PC-9 (cell line): ENCODE data around the gene QPCT. TPM values are rescaled to one million over a fixed set of nuclear protein-coding genes. Genes with fewer than 3 reads are reported as not detected.
"Not testable (repeated sequence)": the region's sequence is repeated elsewhere in the genome, so short reads cannot be mapped to it uniquely, and the experiment has no call there.

Experiments used
- BruUV-seq: library from RNA; stranded (reverse); fragments of 400-500 nt; replicated peaks from 2 replicates; lab custom pipeline; 2021; lab: Mats Ljungman, UMichigan
- CTCF ChIA-PET: fragments of 300-600 bp; sonication (Branson Sonifier 250); formaldehyde crosslinking; loops from one replicate; lab custom pipeline; 2022; ENCODE audit warnings: antibody characterized with exemption; lab: Charles Lee
- POLR2A ChIA-PET: fragments of 300-600 bp; sonication (Branson Sonifier 250); formaldehyde crosslinking; loops from one replicate; lab custom pipeline; 2022; ENCODE audit warnings: antibody characterized with exemption; ENCODE audit not compliant: unreplicated experiment; lab: Charles Lee
- DNase-seq, 2 experiments: peaks; one replicate each; pipeline versions ENCODE4 v3.0.0 to v3.0.0-alpha.2; 2015 to 2022; ENCODE audit warnings: mixed read lengths in 1 of 2
- H2AFZ ChIP-seq: fragments of 200-600 bp; sonication (generic); 2 replicates; pipeline ENCODE4 v1.8.1; 2017; ENCODE audit warnings: antibody characterized with exemption
- H3F3A ChIP-seq: fragments of 200-600 bp; sonication (generic); 2 replicates; pipeline ENCODE4 v1.8.1; 2017; ENCODE audit warnings: antibody characterized with exemption, mild to moderate bottlenecking, low read depth; ENCODE audit not compliant: insufficient read depth
- H3K27ac ChIP-seq: fragments of 200-600 bp; sonication (generic); 2 replicates; pipeline ENCODE4 v1.6.1; 2016; ENCODE audit warnings: mixed run types
- H3K27me3 ChIP-seq: fragments of 200-600 bp; sonication (generic); 2 replicates; pipeline ENCODE4 v1.6.1; 2016; ENCODE audit warnings: low read depth, mixed run types; ENCODE audit not compliant: insufficient read depth
- H3K36me3 ChIP-seq: fragments of 200-600 bp; sonication (generic); 2 replicates; pipeline ENCODE4 v1.6.1; 2016; ENCODE audit warnings: low read depth, mixed run types
- H3K4me1 ChIP-seq: fragments of 200-600 bp; sonication (generic); replicated peaks from 2 replicates; pipeline ENCODE4 v1.6.1; 2016; ENCODE audit warnings: mixed run types; ENCODE audit not compliant: insufficient read depth
- H3K4me2 ChIP-seq: fragments of 200-600 bp; sonication (generic); 2 replicates; pipeline ENCODE4 v1.6.1; 2017; ENCODE audit warnings: mixed run types
- H3K4me3 ChIP-seq: fragments of 200-600 bp; sonication (generic); 2 replicates; pipeline ENCODE4 v1.6.1; 2016; ENCODE audit warnings: mixed run types
- H3K79me2 ChIP-seq: fragments of 200-600 bp; sonication (generic); 2 replicates; pipeline ENCODE4 v1.6.1; 2017; ENCODE audit warnings: low read depth, mixed run types
- H3K9me2 ChIP-seq: fragments of 200-600 bp; sonication (generic); 2 replicates; pipeline ENCODE4 v1.8.1; 2017; ENCODE audit warnings: mild to moderate bottlenecking; ENCODE audit not compliant: insufficient read depth
- H3K9me3 ChIP-seq: fragments of 200-600 bp; sonication (generic); 2 replicates; pipeline ENCODE4 v1.8.1; 2016; ENCODE audit warnings: low read depth; ENCODE audit not compliant: insufficient read depth
- H4K20me1 ChIP-seq: fragments of 200-600 bp; sonication (generic); 2 replicates; pipeline ENCODE4 v1.8.1; 2017; ENCODE audit not compliant: insufficient read depth
- CTCF ChIP-seq: fragments of 200-600 bp; sonication (generic); conservative IDR thresholded peaks from 2 replicates; pipeline ENCODE4 v1.6.1; 2017; ENCODE audit warnings: mixed run types, antibody characterized with exemption, mild to moderate bottlenecking, moderate library complexity
- EZH2 ChIP-seq: fragments of 200-600 bp; sonication (generic); IDR thresholded peaks from 2 replicates; pipeline ENCODE4 v1.8.0; 2017; ENCODE audit warnings: antibody characterized with exemption, low read depth
- intact Hi-C: fragments of 100-400 bp; cut with micrococcal nuclease; formaldehyde crosslinking; loops from one replicate; pipeline ENCODE4 v1.10.0; 2022; ENCODE audit not compliant: unreplicated experiment
- total RNA-seq: library from RNA; stranded (reverse); gene quantifications from 2 replicates; pipeline ENCODE4 v1.2.3, GENCODE V29; 2021

The QPCT gene
- total RNA-seq, 1 experiment from 2014 or later: 3.0 TPM

GRCh38 chr2:37402636-37403035 is 58.2 kb downstream of the QPCT start:
- no peaks in the 10 kb centered on the region for H3F3A ChIP-seq
- no peaks in the 10 kb centered on the region for H3K36me3 ChIP-seq
- H2AFZ ChIP-seq: no peak overlapping the region
- no peak overlapping the region for H3K27ac ChIP-seq
- H3K9me3 ChIP-seq: no peaks in the 10 kb centered on the region; the same call in 1 of the 2 replicates
- ChIA-PET CTCF (no interaction called here), POLR2A (no interaction called here)
- H3K4me3 ChIP-seq: no peak overlapping the region
- DNase-seq: no peak
- no peaks in the 10 kb centered on the region for H3K79me2 ChIP-seq
- TF ChIP-seq CTCF (no peak), EZH2 (no peak)
- no peaks in the 10 kb centered on the region for H3K27me3 ChIP-seq
- no TSS peak for BruUV-seq
- intact Hi-C loops: no loop called here
- 0 out of 2 replicates have a peak, but pooled peaks cover 5% of the 10 kb centered on the region for H3K9me2 ChIP-seq
- H3K4me2 ChIP-seq: no peak overlapping the region
- H4K20me1 ChIP-seq: no peaks in the 10 kb centered on the region
- H3K4me1 ChIP-seq: no peaks in the 10 kb centered on the region

GRCh38 chr2:37405781-37406180 is 61.4 kb downstream of the QPCT start:
- Histone ChIP-seq H3K9me2 (0 out of 2 replicates have a peak, but pooled peaks cover 5% of the 10 kb centered on the region), H3K79me2 (no peaks in the 10 kb centered on the region), H3K27me3 (no peaks in the 10 kb centered on the region), H4K20me1 (no peaks in the 10 kb centered on the region), H3K4me3 (no peak overlapping the region), H3K9me3 (no peaks in the 10 kb centered on the region; the same call in 1 of the 2 replicates), H3K4me1 (no peaks in the 10 kb centered on the region), H3K27ac (no peak overlapping the region), H3K36me3 (no peaks in the 10 kb centered on the region), H3F3A (no peaks in the 10 kb centered on the region), H2AFZ (no peak overlapping the region), H3K4me2 (no peak overlapping the region)
- TF ChIP-seq EZH2 (no peak), CTCF (no peak)
- ChIA-PET POLR2A (no interaction called here), CTCF (no interaction called here)
- BruUV-seq: no TSS peak
- intact Hi-C loops: no loop called here
- no peak for DNase-seq

- Histone ChIP-seq H3K4me2 (no peak overlapping the region), H3K36me3 (no peaks in the 10 kb centered on the region), H2AFZ (no peak overlapping the region), H3F3A (no peaks in the 10 kb centered on the region), H4K20me1 (no peaks in the 10 kb centered on the region), H3K27me3 (no peaks in the 10 kb centered on the region), H3K9me2 (no peaks in the 10 kb centered on the region), H3K79me2 (no peaks in the 10 kb centered on the region), H3K9me3 (no peaks in the 10 kb centered on the region), H3K27ac (no peak overlapping the region), H3K4me3 (no peak overlapping the region), H3K4me1 (no peaks in the 10 kb centered on the region)
- no peak for DNase-seq
- ChIA-PET CTCF (interaction anchor here (0.7 kb wide), 1 partner anchor 465 kb away, joined by 6 read pairs; no protein-coding TSS in a partner anchor), POLR2A (no interaction called here)
- intact Hi-C loops: loop anchor here (10.0 kb wide), 1 partner anchor 173 kb away; no protein-coding TSS in a partner anchor
- no peak for TF ChIP-seq EZH2
- TF ChIP-seq CTCF: no peak
- BruUV-seq: no TSS peak
These were observed 67.8 kb downstream of the QPCT start for GRCh38 chr2:37412231-37412630.

- H3K4me2 ChIP-seq, H3F3A ChIP-seq, H3K27ac ChIP-seq, H3K27me3 ChIP-seq, H3K4me3 ChIP-seq, DNase-seq, BruUV-seq, H3K79me2 ChIP-seq, H4K20me1 ChIP-seq, H3K36me3 ChIP-seq, H3K4me1 ChIP-seq, H2AFZ ChIP-seq, H3K9me2 ChIP-seq, H3K9me3 ChIP-seq: not testable (repeated sequence)
- POLR2A ChIA-PET: interaction anchor here (0.6 kb wide), 1 partner anchor 170 kb away, joined by 7 read pairs; no protein-coding TSS in a partner anchor
- intact Hi-C loops: loop anchor here (1.0 to 10.0 kb wide), 4 partner anchors 171 to 463 kb away; partner anchors contain the start of gene CDC42EP3
- CTCF ChIA-PET: interaction anchor here (0.6 to 2.7 kb wide), 13 partner anchors 18 to 508 kb away, joined by 3 to 46 read pairs (median 7); no protein-coding TSS in a partner anchor
These were observed 69.6 kb downstream of the QPCT start for GRCh38 chr2:37413911-37414469.
